RWPE1 (cell line): ENCODE measurements around the gene CTBP1.
A peak's percentile ranks its signal among the peaks of the same experiment; 100 is the strongest.

Experiments
- CTCF ChIA-PET: fragments of 350-600 bp; sonication (Branson Sonifier 250); formaldehyde crosslinking; extraction: SDS; loops from one replicate; lab custom pipeline; 2021; lab: Yijun Ruan, JAX
- POLR2A ChIA-PET: fragments of 400-600 bp; formaldehyde crosslinking; extraction: SDS; loops from one replicate; lab custom pipeline; 2020; ENCODE audit warnings: antibody characterized with exemption; ENCODE audit not compliant: low non-redundant PET; lab: Yijun Ruan, JAX
- DNase-seq: peaks from one replicate; pipeline ENCODE4 v3.0.0; 2012; ENCODE audit warnings: low spot score
- H3K27ac ChIP-seq: fragments of 450-650 bp; 2 replicates; pipeline ENCODE4 v1.5.1; 2017
- CTCF ChIP-seq: fragments of 450-650 bp; conservative IDR thresholded peaks from 2 replicates; pipeline ENCODE4 v1.5.1; 2017; ENCODE audit warnings: low read depth, mild to moderate bottlenecking

The CTBP1 gene

GRCh38 chr4:1222036-1222789 is 26.7 kb downstream of the CTBP1 start:
- POLR2A ChIA-PET, result no interaction called here
- no peak for TF ChIP-seq CTCF
- peak overlapping the region; percentile 31 for H3K27ac ChIP-seq
- CTCF ChIA-PET, result no interaction called here
- DNase-seq, result no peak

GRCh38 chr4:1221155-1221870 is 27.6 kb downstream of the CTBP1 start:
- DNase-seq, result no peak
- H3K27ac ChIP-seq, result peak overlapping the region; percentile 31
- ChIA-PET POLR2A (no interaction called here), CTCF (no interaction called here)
- no peak for TF ChIP-seq CTCF

GRCh38 chr4:1220566-1220965 is 28.4 kb downstream of the CTBP1 start:
- no peak for TF ChIP-seq CTCF
- POLR2A ChIA-PET, result no interaction called here
- no peak for DNase-seq
- CTCF ChIA-PET, result no interaction called here
- no peak overlapping the region for H3K27ac ChIP-seq

- peak overlapping the region; percentile 32 for H3K27ac ChIP-seq
- no peak for DNase-seq
- ChIA-PET POLR2A (no interaction called here), CTCF (no interaction called here)
- TF ChIP-seq CTCF, result no peak
These were observed 29.4 kb downstream of the CTBP1 start for GRCh38 chr4:1219566-1219950.

- DNase-seq, result peak; percentile 19
- ChIA-PET POLR2A (no interaction called here), CTCF (no interaction called here)
- peak overlapping the region; percentile 51 for H3K27ac ChIP-seq
- TF ChIP-seq CTCF, result no peak
These were observed 30.0 kb downstream of the CTBP1 start for GRCh38 chr4:1218634-1219565.

GRCh38 chr4:1217366-1217765 is 31.6 kb downstream of the CTBP1 start:
- no peak for DNase-seq
- H3K27ac ChIP-seq, result no peak overlapping the region
- CTCF ChIA-PET, result no interaction called here
- POLR2A ChIA-PET, result no interaction called here
- no peak for TF ChIP-seq CTCF
